Tracheal epithelial cell (primary cell): ENCODE results near the gene APOA4. TPM values are rescaled to one million over a fixed set of nuclear protein-coding genes. Genes with fewer than 3 reads are reported as not detected.

Source experiments
- total RNA-seq: library from RNA; depleted of rRNA; stranded (reverse); fragments of >200 nt; gene quantifications from 2 replicates; pipeline ENCODE4 v1.2.1, GENCODE V29; 2014

The APOA4 gene
- total RNA-seq = not detected in 2 replicates

DNA sequence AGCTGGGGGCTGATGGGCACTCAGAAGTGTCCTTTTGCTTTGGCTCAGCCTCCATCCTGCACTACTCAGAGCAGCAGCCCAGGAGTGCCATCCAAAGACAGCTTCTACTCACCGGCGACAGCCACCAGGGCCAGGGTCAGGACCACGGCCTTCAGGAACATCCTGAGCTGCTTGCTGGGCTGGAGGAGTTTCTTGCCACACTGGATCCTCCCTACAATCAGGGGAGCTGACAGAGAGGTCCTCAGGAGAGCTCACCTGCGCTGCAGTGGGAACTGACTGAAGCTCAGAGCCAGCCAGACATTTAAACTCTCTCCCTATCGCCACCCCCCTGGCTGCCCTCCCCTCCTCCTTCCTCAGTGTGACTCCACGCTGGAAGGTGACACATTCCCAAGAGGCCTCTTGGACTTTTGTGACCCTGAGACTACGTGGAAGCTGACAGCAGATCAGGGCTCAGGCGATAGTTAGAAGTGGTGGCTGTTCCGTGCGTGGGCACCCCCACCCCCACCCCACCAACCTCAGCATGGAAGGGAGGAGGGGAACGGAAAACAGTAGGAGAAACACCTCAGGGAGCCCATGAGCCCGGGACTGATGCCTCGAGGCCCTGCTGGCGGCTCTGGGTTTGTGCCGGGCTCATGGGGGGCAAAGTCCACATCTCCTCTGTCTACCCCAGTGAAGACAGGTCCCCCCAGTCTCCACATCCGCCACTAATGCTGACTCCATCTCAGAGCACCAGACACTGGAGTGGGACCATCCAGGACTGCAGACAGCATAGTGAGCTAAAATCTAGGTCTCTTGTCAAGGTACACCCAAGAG lies at the start of gene APOA4:
Gene APOA4, minus strand, starts transcription at position 274 of the 813 bp plus-strand sequence. Its CDS starts 113 bp downstream, at position 161.

DNA sequence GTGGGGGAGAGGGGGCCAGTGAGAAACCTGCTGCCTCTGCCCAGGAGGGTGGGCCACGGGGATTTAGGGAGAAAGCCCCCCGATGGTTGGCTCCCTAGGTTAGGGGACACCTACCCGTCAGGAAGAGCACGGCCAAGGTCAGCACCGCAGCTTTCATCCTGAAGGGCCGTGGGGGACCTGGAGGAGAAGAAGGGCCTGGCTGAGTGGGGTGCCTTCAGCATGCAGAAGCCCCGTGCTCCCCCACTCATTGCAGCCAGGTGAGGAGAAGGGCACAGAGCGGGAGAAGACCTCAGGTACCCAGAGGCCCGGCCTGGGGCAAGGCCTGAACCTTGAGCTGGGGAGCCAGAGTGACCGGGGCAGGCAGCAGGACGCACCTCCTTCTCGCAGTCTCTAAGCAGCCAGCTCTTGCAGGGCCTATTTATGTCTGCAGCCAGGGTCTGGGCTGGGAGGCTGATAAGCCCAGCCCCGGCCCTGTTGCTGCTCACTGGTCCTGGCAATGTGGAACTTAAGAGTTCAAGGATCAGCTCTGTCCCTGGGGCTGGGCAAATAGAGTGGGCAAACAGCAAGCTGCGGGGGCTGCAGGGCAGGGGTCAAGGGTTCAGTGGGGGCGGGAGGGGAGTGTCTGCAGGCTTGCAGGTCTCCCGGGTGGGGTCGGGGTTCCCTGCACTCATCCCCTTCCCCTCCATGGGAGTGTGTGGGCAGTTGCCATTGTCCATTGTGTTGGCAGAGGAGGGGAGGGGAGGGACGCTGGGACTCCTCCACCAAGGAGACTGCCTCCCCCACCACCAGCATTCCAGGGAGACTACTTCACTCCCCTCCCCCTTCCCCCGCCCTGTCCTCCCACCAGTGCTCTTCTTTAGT lies 14.4 kb upstream of the APOA4 start, which contains the start of gene APOA1:
Gene APOA1, minus strand, starts transcription at position 392 of the 861 bp plus-strand sequence. Its CDS starts 235 bp downstream, at position 157.

DNA sequence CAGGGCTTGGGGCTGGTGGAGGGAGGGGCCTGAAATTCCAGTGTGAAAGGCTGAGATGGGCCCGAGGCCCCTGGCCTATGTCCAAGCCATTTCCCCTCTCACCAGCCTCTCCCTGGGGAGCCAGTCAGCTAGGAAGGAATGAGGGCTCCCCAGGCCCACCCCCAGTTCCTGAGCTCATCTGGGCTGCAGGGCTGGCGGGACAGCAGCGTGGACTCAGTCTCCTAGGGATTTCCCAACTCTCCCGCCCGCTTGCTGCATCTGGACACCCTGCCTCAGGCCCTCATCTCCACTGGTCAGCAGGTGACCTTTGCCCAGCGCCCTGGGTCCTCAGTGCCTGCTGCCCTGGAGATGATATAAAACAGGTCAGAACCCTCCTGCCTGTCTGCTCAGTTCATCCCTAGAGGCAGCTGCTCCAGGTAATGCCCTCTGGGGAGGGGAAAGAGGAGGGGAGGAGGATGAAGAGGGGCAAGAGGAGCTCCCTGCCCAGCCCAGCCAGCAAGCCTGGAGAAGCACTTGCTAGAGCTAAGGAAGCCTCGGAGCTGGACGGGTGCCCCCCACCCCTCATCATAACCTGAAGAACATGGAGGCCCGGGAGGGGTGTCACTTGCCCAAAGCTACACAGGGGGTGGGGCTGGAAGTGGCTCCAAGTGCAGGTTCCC lies 6.5 kb upstream of the APOA4 start, which contains the start of gene APOC3:
Gene APOC3, plus strand, starts transcription at position 383 of the 659 bp plus-strand sequence. CDS start 676 bp downstream, outside the sequence.

DNA sequence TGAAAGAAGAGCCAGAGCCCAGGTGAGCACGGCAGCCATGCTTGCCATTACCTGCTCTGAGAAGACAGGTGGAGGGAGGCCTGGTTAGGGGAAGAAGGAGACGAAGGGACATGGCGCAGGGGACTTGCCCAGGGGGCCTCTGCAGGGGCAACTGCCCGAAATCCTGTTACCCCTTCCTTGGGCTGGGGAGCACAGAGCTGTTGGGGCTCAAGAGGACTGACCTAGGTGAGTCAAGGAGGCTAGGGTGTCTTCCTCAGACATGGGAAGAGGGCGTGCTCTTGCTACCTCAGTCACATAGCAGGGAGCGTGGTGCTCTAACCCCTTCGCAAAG lies 31.3 kb downstream of the APOA4 start, which contains the start of gene APOA5:
Gene APOA5, minus strand, starts transcription at position 67 of the 331 bp plus-strand sequence. Its CDS starts 19 bp downstream, at position 48.

DNA sequence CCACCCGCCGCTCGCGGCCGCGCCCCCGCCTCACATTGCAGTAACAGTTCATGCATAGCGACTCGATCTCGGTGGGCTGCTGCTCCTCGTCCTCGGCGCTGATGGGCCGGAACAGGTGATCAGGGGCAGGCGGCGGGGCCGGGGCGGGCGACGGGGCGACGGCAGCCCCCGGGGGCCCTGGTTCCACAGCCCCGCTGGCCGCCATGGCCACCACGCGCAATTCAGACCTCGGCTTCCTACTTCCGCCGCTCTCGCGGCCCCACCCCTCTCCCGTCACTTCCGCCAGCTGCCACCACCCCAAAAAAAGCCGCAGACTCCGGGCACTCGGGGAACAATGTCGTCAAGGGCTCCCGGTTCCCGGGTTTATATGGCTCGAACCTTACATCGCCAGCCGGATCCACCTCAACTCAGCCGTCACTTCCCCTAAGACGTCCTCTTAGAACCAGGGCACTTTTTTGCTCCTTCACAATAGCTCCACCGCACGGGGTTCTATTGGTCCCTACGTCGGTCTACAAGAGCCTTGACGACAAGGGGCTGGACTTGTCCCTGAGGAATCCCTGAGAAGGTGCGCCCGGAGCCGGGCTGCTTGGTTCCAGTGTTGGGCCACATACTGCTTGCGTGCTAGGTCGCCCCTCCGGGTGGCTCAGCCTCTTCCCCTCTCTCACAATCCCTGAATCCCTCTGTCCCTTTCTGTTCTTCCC lies 35.2 kb downstream of the APOA4 start, which contains the start of gene ZPR1:
Gene ZPR1, minus strand, starts transcription at position 238 of the 701 bp plus-strand sequence. Its CDS starts 33 bp downstream, at position 205.

DNA sequence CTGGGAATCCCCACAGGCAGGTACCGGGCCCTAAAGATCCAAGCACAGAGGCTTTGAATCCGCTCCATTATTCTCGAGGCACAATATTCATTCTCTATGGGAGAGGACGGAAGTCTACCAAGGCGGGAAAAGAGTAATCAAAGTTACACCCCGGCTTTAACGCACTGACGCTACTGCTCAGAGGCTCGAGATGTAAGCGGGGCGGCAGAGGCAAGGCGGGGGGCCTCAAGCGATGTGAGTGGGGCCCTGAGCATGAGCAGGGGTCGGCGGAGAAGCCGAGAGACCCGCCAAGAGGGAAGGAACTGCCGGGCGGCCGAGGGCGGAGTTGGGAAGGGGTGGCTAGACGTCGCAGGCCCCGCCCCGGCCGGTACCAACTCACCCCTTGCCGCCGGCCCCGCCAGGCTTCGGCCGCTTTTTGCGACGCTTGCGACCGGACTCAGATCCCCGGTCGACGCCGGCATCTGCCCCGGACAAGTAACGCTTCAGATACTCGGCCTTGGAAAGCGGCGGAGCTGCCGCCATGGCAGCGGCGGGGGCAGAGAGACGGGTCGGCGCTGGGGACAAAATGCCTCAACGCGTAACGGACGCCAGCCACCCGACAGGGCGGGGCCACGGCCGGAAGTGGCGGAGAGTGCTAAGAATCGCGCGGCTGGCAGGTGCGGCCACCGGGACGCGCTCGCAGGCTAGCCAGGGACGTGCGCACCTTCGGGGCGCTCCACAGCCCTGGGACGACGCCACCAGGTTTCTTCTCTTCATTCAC lies 50.5 kb downstream of the APOA4 start, which contains the start of gene BUD13:
Gene BUD13, minus strand, starts transcription at position 545 of the 760 bp plus-strand sequence. Its CDS starts 23 bp downstream, at position 522.

Other genes with a start within 250 kb of the APOA4 start
- 11.3 and 12.0 TPM in 2 replicates for gene BUD13, start 50.3 kb downstream of the APOA4 start, total RNA-seq
- gene ZPR1, start 35.3 kb downstream of the APOA4 start, total RNA-seq = 62.9 and 66.5 TPM in 2 replicates
- not detected in 2 replicates for gene APOA5, start 31.4 kb downstream of the APOA4 start, total RNA-seq
- gene APOC3, start 6.6 kb upstream of the APOA4 start, total RNA-seq = not detected in 2 replicates
- 0.85 TPM in 1 of 2 replicates, not detected in the other for gene APOA1, start 14.3 kb upstream of the APOA4 start, total RNA-seq